T-helper 1 cell (primary cell): ENCODE measurements around the gene UBXN10.

Experiments used
- DNase-seq, 5 donors: peaks; one replicate each; pipeline ENCODE4 v3.0.0-alpha.2; 2012 to 2020
- total RNA-seq, 4 donors: gene quantifications; one replicate each; lab custom pipeline; 2026; lab: John Stamatoyannopoulos, UW

The UBXN10 gene
- total RNA-seq = 0.62 to 4.6 (median 1.7) reads per million in 4 donors

- DNase-seq = peak in 3 of 5 donors; percentile 18 to 82 (median 32)
Observed at GRCh38 chr1:20185834-20186782, at the start of gene UBXN10, which contains the start of gene PLA2G2C. UBXN10 (plus strand) TSS chr1:20186096; CDS start chr1:20190562, 4,466 bp downstream. PLA2G2C (minus strand) TSS chr1:20186518; CDS start chr1:20177363, 9,155 bp downstream.

- no peak for DNase-seq
Observed at GRCh38 chr1:20136249-20136648, 49.6 kb upstream of the UBXN10 start.

- no peak for DNase-seq
Observed at GRCh38 chr1:20137055-20137454, 48.8 kb upstream of the UBXN10 start.

DNA sequence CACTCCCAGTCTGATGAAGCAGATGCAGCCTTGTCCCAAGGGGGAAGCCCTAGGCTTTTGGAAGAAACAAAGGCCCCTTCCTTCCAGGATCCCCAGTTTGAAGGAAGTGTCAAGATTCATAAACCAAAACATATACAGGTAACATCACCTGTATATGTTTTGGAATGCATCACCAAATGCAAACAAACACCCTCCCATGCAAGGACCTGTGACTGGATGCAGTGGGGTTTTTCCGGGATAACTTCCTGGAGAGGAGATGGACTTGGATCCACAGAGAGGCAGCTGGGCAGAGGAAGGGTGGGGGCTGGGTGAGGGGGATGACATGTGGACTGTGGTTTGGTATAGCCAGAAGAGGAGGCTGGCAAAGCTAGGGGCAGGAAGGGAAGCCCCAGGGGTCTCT lies 48.3 kb upstream of the UBXN10 start:
- no peak for DNase-seq

- no peak for DNase-seq
Observed at GRCh38 chr1:20138346-20138745, 47.5 kb upstream of the UBXN10 start.

- no peak for DNase-seq
Observed at GRCh38 chr1:20138961-20139550, 46.8 kb upstream of the UBXN10 start, which contains the start of gene PLA2G2F. PLA2G2F (plus strand) TSS chr1:20139323; CDS start chr1:20139428, 105 bp downstream.

- DNase-seq = no peak
Observed at GRCh38 chr1:20139776-20140612, 45.9 kb upstream of the UBXN10 start.

- DNase-seq = no peak
Observed at GRCh38 chr1:20141001-20141400, 44.9 kb upstream of the UBXN10 start.

- no peak for DNase-seq
Observed at GRCh38 chr1:20141466-20141865, 44.4 kb upstream of the UBXN10 start.

- DNase-seq = no peak
Observed at GRCh38 chr1:20142001-20142710, 43.7 kb upstream of the UBXN10 start.

DNA sequence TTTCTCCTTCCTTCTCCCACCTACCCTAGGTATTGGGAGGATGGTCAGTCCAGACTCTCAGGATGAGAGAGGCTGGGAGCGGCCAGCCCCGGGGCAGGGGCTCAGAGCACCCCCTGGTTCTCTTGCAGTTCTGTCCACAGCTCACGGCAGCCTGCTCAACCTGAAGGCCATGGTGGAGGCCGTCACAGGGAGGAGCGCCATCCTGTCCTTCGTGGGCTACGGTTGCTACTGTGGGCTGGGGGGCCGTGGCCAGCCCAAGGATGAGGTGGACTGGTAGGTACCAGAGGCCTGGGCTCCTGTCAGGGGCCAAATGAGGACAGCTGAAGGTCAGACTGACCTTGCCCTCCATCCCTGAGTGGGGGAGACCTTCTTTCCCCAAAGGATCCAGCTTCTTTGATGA lies 42.6 kb upstream of the UBXN10 start:
- DNase-seq = no peak

DNA sequence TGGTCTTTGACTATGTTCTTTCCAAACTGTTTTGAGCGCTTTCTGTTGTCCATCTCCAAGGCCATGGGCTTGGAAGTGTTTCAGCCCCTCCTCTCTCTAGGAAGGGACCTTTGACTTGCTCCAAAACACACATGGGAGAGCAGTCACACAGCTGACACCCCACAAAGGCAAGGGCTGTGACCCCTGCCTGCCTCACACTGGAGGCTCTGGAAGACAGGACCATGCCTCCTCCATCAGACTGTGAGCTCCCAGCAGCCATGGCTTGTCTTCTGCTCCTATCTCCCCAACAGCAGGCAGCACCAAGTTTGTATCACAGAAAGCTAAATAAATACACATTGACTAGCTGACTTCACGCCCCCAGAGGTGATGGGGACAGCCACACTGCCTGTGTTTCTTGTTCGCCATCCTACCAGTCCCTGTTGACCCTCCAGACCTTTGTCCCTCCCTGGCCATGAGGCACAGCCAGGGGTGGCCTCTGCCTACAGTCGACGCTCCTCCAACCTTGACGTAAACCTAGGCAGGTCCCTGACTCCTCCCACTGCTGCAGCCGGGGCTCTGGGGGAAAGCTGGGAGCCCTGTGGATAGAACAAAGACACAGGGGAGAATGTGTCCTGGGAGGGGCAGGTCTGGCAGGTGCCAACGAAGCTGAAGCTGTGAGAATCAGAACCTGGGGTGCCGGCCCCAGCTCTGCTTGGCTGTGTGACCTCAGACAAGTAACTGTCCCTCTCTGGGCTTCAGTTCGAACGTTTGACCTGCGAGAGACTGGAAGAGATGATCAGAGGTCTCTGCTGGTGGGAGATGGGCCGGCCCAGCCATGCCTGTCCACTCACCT lies 41.9 kb upstream of the UBXN10 start:
- DNase-seq = no peak

- no peak for DNase-seq
Observed at GRCh38 chr1:20147846-20148570, 37.9 kb upstream of the UBXN10 start.

DNA sequence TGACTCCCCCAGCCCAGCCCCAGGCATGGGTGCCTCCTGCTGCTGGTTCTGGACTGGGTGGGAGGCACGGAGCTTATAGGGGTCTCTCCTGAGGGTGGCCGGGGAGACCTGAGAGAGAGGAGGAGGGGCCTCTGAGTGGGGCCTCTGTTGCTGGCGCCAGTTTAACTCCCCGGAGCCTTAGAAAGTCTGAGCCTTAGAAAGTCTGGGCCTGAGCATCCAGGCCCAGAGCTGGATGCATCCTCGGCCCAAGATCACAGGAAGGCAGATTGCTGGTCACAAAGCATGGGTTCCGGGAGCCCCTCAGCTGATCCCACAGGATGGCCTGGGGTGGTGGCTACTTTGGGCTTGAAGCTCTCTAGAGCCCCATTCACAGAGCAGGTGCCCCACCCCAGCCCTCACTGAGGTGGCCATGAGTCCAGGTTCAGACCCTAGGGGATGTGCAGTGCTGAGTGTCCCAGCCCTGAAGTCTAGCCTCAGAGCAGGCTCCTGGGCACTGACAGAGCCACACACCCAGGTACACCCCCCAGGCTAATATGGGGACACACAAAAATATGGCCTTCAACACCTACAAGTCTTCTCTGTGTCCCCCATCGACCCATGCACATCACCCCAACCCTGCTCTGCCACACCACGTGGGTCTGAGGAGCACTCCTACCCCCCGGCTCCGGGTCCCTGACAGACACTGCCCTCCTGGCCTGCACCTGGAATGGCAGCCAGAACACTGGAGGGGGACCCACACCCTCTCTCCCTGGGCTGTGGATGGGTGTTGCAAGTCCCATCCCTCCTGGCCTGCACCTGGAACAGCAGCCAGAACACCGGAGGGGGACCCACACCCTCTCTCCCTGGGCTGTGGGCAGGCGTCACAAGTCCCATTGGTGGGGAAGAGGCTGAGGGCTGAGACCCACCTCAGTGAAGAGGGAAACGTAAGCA lies 37.1 kb upstream of the UBXN10 start:
- DNase-seq = no peak

GRCh38 chr1:20149601-20150325 lies 36.1 kb upstream of the UBXN10 start:
- no peak for DNase-seq

DNA sequence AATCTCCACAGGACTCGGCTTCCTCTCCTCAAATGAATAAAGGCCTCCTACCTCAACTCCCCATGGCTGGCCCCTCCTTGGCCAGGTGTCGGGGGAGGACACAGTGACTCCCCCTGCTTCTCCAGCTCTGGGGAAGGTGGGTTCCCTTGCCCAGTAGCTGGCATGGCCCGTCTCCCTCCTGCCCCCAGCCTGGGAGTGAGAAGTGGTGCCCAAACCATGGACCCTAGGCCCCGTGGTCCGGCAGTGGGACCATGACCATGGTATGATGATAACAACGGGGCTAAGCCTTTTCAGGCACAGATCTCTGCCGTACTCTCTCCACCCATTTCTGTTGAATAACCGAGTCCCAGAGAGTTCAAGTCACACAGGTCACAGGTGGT lies 35.6 kb upstream of the UBXN10 start:
- DNase-seq = no peak

DNA sequence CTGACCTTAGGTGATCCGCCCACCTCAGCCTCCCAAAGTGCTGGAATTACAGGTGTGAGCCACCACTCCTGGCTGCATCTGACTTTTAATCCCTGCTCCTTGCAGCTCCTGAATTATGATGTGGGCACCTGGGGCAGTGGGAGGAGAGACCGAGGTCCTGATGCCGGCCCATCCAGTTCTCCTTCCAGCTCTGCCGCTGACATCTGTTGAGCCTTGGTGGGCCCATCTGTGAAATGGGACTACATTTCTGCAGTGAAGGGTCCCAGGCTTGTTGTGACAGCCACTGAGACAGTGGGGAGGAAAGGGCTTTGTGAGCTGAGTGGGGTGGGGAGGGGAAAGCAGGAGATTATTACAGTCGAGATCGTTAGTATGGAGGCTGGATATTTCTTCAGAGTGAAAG lies 34.9 kb upstream of the UBXN10 start:
- DNase-seq = no peak

- DNase-seq = peak; percentile 48 to 75 (median 64)
Observed at GRCh38 chr1:20151906-20152598, 33.8 kb upstream of the UBXN10 start.
